H9 (cell line): ENCODE measurements around the gene TCEAL8. TPM values are rescaled to one million over a fixed set of nuclear protein-coding genes. Genes with fewer than 3 reads are reported as not detected.

Experiments used
- DNase-seq: peaks from one replicate; pipeline ENCODE4 v3.0.0-alpha.2; 2017
- H2AFZ ChIP-seq: one replicate; pipeline ENCODE4 v1.6.1; 2013; ENCODE audit warnings: mild to moderate bottlenecking, low read length, control low read depth, moderate library complexity
- H2AK5ac ChIP-seq: 2 replicates; pipeline ENCODE4 v1.6.1; 2013; ENCODE audit warnings: low read length, control low read depth, mixed read lengths; ENCODE audit not compliant: insufficient read length
- H2BK120ac ChIP-seq: one replicate; pipeline ENCODE4 v1.6.1; 2013; ENCODE audit warnings: low read depth, mild to moderate bottlenecking, low read length, control low read depth, inconsistent platforms; ENCODE audit not compliant: poor library complexity, severe bottlenecking
- H2BK12ac ChIP-seq: 2 replicates; pipeline ENCODE4 v1.6.1; 2013; ENCODE audit warnings: low read length, control low read depth, mixed read lengths, low read depth; ENCODE audit not compliant: insufficient read length
- H2BK15ac ChIP-seq: 2 replicates; pipeline ENCODE4 v1.6.1; 2013; ENCODE audit warnings: low read depth, low read length, control low read depth
- H2BK20ac ChIP-seq: one replicate; pipeline ENCODE4 v1.6.1; 2013; ENCODE audit warnings: low read depth, mild to moderate bottlenecking, low read length, control low read depth, inconsistent platforms; ENCODE audit not compliant: poor library complexity, severe bottlenecking
- H2BK5ac ChIP-seq: 2 replicates; pipeline ENCODE4 v1.6.1; 2013; ENCODE audit warnings: low read length, control low read depth, mixed read lengths; ENCODE audit not compliant: insufficient read length
- H3K14ac ChIP-seq: 2 replicates; pipeline ENCODE4 v1.6.1; 2013; ENCODE audit warnings: low read length, control low read depth; ENCODE audit not compliant: insufficient read depth
- H3K18ac ChIP-seq: 2 replicates; pipeline ENCODE4 v1.6.1; 2013; ENCODE audit warnings: low read depth, mild to moderate bottlenecking, mixed read lengths, low read length, control low read depth; ENCODE audit not compliant: insufficient read length
- H3K23ac ChIP-seq: 2 replicates; pipeline ENCODE4 v1.6.1; 2013; ENCODE audit warnings: low read length, control low read depth, mixed read lengths, low read depth; ENCODE audit not compliant: insufficient read length
- H3K23me2 ChIP-seq: 2 replicates; pipeline ENCODE4 v1.6.1; 2013; ENCODE audit warnings: low read depth, mild to moderate bottlenecking, mixed read lengths, low read length, control low read depth; ENCODE audit not compliant: insufficient read length, poor library complexity, severe bottlenecking
- H3K27ac ChIP-seq: 2 replicates; pipeline ENCODE4 v1.5.1; 2013; ENCODE audit warnings: low read length, control low read depth, mixed read lengths, low read depth; ENCODE audit not compliant: insufficient read length
- H3K27me3 ChIP-seq: 2 replicates; pipeline ENCODE4 v1.6.1; 2013; ENCODE audit warnings: low read length, control low read depth, inconsistent platforms; ENCODE audit not compliant: insufficient read depth
- H3K4ac ChIP-seq: 2 replicates; pipeline ENCODE4 v1.6.1; 2013; ENCODE audit warnings: low read depth, mild to moderate bottlenecking, control low read depth, inconsistent platforms, low read length, moderate library complexity
- H3K4me1 ChIP-seq: 2 replicates; pipeline ENCODE4 v1.6.1; 2013; ENCODE audit warnings: low read length, control low read depth, inconsistent platforms; ENCODE audit not compliant: insufficient read depth
- H3K4me2 ChIP-seq: 2 replicates; pipeline ENCODE4 v1.6.1; 2013; ENCODE audit warnings: low read length, control low read depth, mixed read lengths; ENCODE audit not compliant: insufficient read length, insufficient read depth
- H3K56ac ChIP-seq: 2 replicates; pipeline ENCODE4 v1.6.1; 2013; ENCODE audit warnings: low read depth, mild to moderate bottlenecking, mixed read lengths, low read length, control low read depth; ENCODE audit not compliant: insufficient read length
- H3K79me1 ChIP-seq: 2 replicates; pipeline ENCODE4 v1.6.1; 2013; ENCODE audit warnings: low read depth, mild to moderate bottlenecking, moderate library complexity, low read length, control low read depth, inconsistent platforms; ENCODE audit not compliant: insufficient read depth, poor library complexity, severe bottlenecking
- H3K79me2 ChIP-seq: 2 replicates; pipeline ENCODE4 v1.6.1; 2013; ENCODE audit warnings: low read length, control low read depth, inconsistent platforms; ENCODE audit not compliant: insufficient read depth
- H3K9ac ChIP-seq: 2 replicates; pipeline ENCODE4 v1.6.1; 2013; ENCODE audit warnings: low read length, control low read depth, mixed read lengths; ENCODE audit not compliant: insufficient read length; ENCODE audit errors: extremely low read depth
- H3K9me3 ChIP-seq: one replicate; pipeline ENCODE4 v1.6.1; 2013; ENCODE audit warnings: low read depth, low read length, inconsistent platforms; ENCODE audit not compliant: control insufficient read depth
- H3T11ph ChIP-seq: one replicate; pipeline ENCODE4 v1.6.1; 2013; ENCODE audit warnings: mild to moderate bottlenecking, low read length, control low read depth, inconsistent platforms
- H4K20me1 ChIP-seq: one replicate; pipeline ENCODE4 v1.6.1; 2013; ENCODE audit not compliant: control insufficient read depth, insufficient read length, insufficient read depth
- H4K5ac ChIP-seq: 2 replicates; pipeline ENCODE4 v1.6.1; 2013; ENCODE audit warnings: low read depth, mild to moderate bottlenecking, mixed read lengths, low read length, control low read depth; ENCODE audit not compliant: insufficient read length
- H4K8ac ChIP-seq: replicated peaks from 2 replicates; pipeline ENCODE4 v1.6.1; 2013; ENCODE audit warnings: low read length, control low read depth, mixed read lengths, low read depth; ENCODE audit not compliant: insufficient read length
- H4K91ac ChIP-seq: 2 replicates; pipeline ENCODE4 v1.6.1; 2013; ENCODE audit warnings: low read depth, mild to moderate bottlenecking, moderate library complexity, mixed read lengths, low read length, control low read depth; ENCODE audit not compliant: insufficient read length
- H3K27ac Mint-ChIP-seq, 3 experiments: 2 replicates in 2 of 3; 3 replicates in 1 of 3; pipeline ENCODE4 v1.8.0; 2020 to 2021; ENCODE audit warnings: mixed read lengths in 3 of 3, mild to moderate bottlenecking in 1 of 3, moderate library complexity in 1 of 3
- H3K27me3 Mint-ChIP-seq: 2 replicates; pipeline ENCODE4 v1.8.0; 2021; ENCODE audit warnings: low read depth, mild to moderate bottlenecking, moderate library complexity, mixed read lengths
- H3K36me3 Mint-ChIP-seq, 3 experiments: 2 replicates in 2 of 3; 3 replicates in 1 of 3; pipeline ENCODE4 v1.8.0; 2020 to 2021; ENCODE audit warnings: low read depth in 3 of 3, mixed read lengths in 3 of 3; ENCODE audit not compliant: insufficient read depth in 1 of 3
- H3K4me1 Mint-ChIP-seq, 2 experiments: 2 replicates each; pipeline ENCODE4 v1.8.0; 2020; ENCODE audit warnings: mixed read lengths in 2 of 2
- H3K4me3 Mint-ChIP-seq, 2 experiments: 2 replicates in 1 of 2; 3 replicates in 1 of 2; pipeline ENCODE4 v1.8.0; 2020 to 2021; ENCODE audit warnings: mild to moderate bottlenecking in 2 of 2, mixed read lengths in 2 of 2, moderate library complexity in 1 of 2
- H3K9me3 Mint-ChIP-seq, 2 experiments: 2 replicates in 1 of 2; 3 replicates in 1 of 2; pipeline ENCODE4 v1.8.0; 2020; ENCODE audit warnings: mild to moderate bottlenecking in 2 of 2, mixed read lengths in 2 of 2, moderate library complexity in 1 of 2
- WGBS: extraction: QIAGEN DNeasy Blood & Tissue Kit; methylation state at CpG from one replicate; pipeline ENCODE4 v1.1.7; 2013; ENCODE audit warnings: missing lambda C conversion rate, low lambda C conversion rate, mixed read lengths; ENCODE audit not compliant: insufficient read length; ENCODE audit errors: extremely low coverage; 5-methylcytosine and 5-hydroxymethylcytosine counted together
- long read RNA-seq: library from polyadenylated mRNA; unstranded; transcript quantifications from one replicate; pipeline ENCODE4 v2.0.0, GENCODE V29; 2020
- total RNA-seq: library from RNA; stranded (reverse); gene quantifications from 2 replicates; pipeline ENCODE4 v1.2.1, GENCODE V29; 2021
- TF ChIP-seq, protein P1 (sequence below): fragments of 200-600 bp; sonication (generic); conservative IDR thresholded peaks from 3 replicates; pipeline ENCODE4 v1.8.0; 2021; ENCODE audit warnings: antibody characterized with exemption, mild to moderate bottlenecking

TCEAL8 gene, protein sequence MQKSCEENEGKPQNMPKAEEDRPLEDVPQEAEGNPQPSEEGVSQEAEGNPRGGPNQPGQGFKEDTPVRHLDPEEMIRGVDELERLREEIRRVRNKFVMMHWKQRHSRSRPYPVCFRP
- total RNA-seq: 78.1 and 79.0 TPM in 2 replicates
- long read RNA-seq, transcript TCEAL8-201 (2 exons, 1,131 nt): minor isoform, 51 of 219 reads
- long read RNA-seq, transcript TCEAL8-202 (3 exons, 1,222 nt): major isoform, 158 of 219 reads
- long read RNA-seq, partial matches to known transcripts: 3 of 219 reads
- long read RNA-seq, other reads (novel, unspliced or antisense): 7 of 219 reads

DNA sequence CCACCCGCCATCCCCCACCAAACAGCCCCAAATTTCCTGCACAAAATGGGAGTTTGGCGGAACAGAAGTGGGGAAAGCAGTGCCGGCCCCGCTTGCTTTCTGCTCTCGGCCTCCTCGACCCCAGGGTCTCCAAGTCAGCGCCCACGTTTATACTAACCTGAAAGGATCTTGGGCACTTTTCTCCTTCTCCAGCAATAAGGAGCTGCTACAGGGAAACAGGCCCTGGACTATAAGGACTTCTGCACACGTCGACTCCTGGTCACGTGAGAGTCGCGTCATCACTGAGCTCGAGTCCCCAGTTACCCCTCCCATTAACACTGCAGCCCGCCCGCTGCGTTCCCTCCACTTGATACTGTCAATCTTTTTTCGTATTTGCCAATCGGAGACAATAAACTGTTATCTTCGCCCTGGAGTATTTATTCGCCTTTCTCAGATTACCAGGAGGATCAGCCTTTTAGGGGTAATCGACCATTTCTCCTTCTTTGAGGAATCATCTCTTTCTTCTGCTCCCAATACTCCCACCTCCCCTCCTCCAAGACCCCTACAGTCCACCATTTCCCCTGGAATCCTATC lies at the start of gene TCEAL8:
Gene TCEAL8 (minus strand): TSS at position 235 of the 573 bp plus-strand sequence. CDS start 1,176 bp downstream, outside the sequence.
- TF ChIP-seq, protein P1, sequence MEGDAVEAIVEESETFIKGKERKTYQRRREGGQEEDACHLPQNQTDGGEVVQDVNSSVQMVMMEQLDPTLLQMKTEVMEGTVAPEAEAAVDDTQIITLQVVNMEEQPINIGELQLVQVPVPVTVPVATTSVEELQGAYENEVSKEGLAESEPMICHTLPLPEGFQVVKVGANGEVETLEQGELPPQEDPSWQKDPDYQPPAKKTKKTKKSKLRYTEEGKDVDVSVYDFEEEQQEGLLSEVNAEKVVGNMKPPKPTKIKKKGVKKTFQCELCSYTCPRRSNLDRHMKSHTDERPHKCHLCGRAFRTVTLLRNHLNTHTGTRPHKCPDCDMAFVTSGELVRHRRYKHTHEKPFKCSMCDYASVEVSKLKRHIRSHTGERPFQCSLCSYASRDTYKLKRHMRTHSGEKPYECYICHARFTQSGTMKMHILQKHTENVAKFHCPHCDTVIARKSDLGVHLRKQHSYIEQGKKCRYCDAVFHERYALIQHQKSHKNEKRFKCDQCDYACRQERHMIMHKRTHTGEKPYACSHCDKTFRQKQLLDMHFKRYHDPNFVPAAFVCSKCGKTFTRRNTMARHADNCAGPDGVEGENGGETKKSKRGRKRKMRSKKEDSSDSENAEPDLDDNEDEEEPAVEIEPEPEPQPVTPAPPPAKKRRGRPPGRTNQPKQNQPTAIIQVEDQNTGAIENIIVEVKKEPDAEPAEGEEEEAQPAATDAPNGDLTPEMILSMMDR: no peak
- Histone ChIP-seq H2BK15ac (no peak within 1 kb of the TSS), H2BK12ac (no peak within 1 kb of the TSS), H3T11ph (no peak within 1 kb of the TSS), H3K9ac (peak within 1 kb of the TSS; percentile 81), H3K27ac (peak within 1 kb of the TSS; percentile 77), H3K18ac (peak within 1 kb of the TSS; percentile 71), H2AFZ (no peak within 1 kb of the TSS), H3K9me3 (no peaks in the 10 kb centered on the region), H3K79me1 (no peaks in the 10 kb centered on the region), H3K4ac (no peak within 1 kb of the TSS), H4K20me1 (no peaks in the 10 kb centered on the region), H3K79me2 (no peaks in the 10 kb centered on the region), H2BK5ac (no peak within 1 kb of the TSS), H4K5ac (peak within 1 kb of the TSS; percentile 11), H3K23me2 (peaks cover 4% of the 10 kb centered on the region), H3K27me3 (no peaks in the 10 kb centered on the region), H3K4me1 (0 out of 2 replicates have a peak, but pooled peaks cover 2% of the 10 kb centered on the region), H3K23ac (no peak within 1 kb of the TSS), H3K14ac (no peak within 1 kb of the TSS; the same call in 1 of the 2 replicates), H4K91ac (no peak within 1 kb of the TSS), H2AK5ac (no peak within 1 kb of the TSS), H4K8ac (no peak within 1 kb of the TSS), H2BK20ac (no peak within 1 kb of the TSS), H3K56ac (peak within 1 kb of the TSS; percentile 64), H2BK120ac (no peak within 1 kb of the TSS), H3K4me2 (peak within 1 kb of the TSS; percentile 58)
- Mint-ChIP-seq H3K4me1 (peaks cover 7 to 20% of the 10 kb centered on the region in 2 experiments; a peak in 3 of 4 replicates), H3K9me3 (peaks cover 2 to 52% of the 10 kb centered on the region in 2 experiments; a peak in 4 of 5 replicates), H3K36me3 (peaks cover 16 to 19% (median 17%) of the 10 kb centered on the region in 3 experiments), H3K27me3 (peaks cover 1% of the 10 kb centered on the region; the same call in 1 of the 2 replicates), H3K27ac (peak within 1 kb of the TSS; percentile 97 to 99 (median 98)), H3K4me3 (peak within 1 kb of the TSS; percentile 82 to 89)
- whole genome bisulfite sequencing: no CpG with 5 or more reads among the region's 22 CpGs
- peak; percentile 90 for DNase-seq
